Measurements from ENCODE around the gene JMJD7. TPM values are rescaled to one million over a fixed set of nuclear protein-coding genes. Genes with fewer than 3 reads are reported as not detected.
"Not testable (repeated sequence)": the region's sequence is repeated elsewhere in the genome, so short reads cannot be mapped to it uniquely, and the experiment has no call there.

JMJD7 gene
- total RNA-seq, 2 experiments from 2014 or later: 18.2 to 22.4 TPM

DNA sequence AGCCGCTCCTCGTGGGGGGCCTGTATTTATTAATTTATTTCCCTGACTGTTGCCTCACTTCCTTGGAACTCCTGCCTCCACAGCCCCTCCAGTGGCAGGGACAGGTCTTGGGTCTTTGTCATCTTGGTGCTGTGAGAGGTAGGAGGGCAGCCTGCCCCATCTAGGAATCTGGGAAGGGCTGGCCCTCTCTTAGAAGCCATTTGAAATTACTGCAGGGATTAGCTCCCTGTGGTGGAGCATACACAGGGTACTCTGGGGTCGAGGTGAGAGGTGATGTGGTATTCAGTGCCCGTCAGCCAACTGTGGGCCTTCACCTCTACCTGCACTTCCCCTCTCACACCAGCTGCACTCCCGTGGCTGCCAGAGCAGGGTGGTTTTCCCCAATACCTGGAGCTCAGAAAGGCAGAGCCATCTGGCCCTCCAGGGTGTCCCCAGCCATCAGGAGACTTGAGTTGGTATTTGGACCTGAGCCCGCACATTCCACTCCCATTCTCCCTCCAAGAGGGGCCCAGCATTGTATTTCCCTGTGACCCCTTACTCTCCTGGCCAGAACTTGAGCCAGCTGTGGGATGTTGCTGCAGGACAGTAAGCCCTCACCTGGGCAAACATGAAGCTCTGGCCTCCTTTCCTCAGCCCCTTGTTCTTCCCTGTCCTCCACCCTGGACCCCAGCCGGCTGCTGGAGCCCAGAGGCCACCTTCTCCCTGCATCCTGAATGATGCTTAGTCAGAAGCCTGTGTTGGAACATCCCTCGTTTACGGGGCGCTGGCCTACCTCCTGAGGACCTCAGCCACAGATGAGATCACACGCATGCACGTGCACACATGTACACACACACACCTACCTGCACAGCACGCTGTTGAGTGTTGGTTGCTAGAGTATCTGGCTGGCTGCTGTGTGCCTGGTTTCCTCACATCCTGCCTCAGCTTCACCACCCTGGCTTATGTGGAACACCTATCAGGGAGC is 2.0 kb upstream of the JMJD7 start:
- peaks cover 3% of the 10 kb centered on the region for H3K27me3 Mint-ChIP-seq
- peak overlapping the region; percentile 59 for H3K4me3 Mint-ChIP-seq
- DNase-seq: no peak
- CTCF ChIA-PET: interaction anchor here (2.6 to 4.1 kb wide), 2 partner anchors 15 to 52 kb away, joined by 12 to 31 read pairs; partner anchors contain the start of gene MAPKBP1
- POLR2A ChIA-PET: interaction anchor here (0.9 to 2.8 kb wide), 5 partner anchors 14 to 70 kb away, joined by 3 to 8 read pairs (median 3); partner anchors contain the start of gene MAPKBP1
- H3K4me1 Mint-ChIP-seq: peaks cover 25% of the 10 kb centered on the region
- H3K27ac Mint-ChIP-seq: no peak overlapping the region
- H3K9me3 Mint-ChIP-seq: no peaks in the 10 kb centered on the region
- peaks cover 22% of the 10 kb centered on the region for H3K36me3 Mint-ChIP-seq (ENCODE audit: low read depth)

- H3K4me1 Mint-ChIP-seq: peaks cover 40% of the 10 kb centered on the region
- H3K27me3 Mint-ChIP-seq: peaks cover 3% of the 10 kb centered on the region
- POLR2A ChIA-PET: interaction anchor here (1.1 to 2.8 kb wide), 4 partner anchors 16 to 53 kb away, joined by 3 to 8 read pairs (median 4); partner anchors contain the start of gene MAPKBP1
- H3K36me3 Mint-ChIP-seq (ENCODE audit: low read depth): peaks cover 28% of the 10 kb centered on the region
- CTCF ChIA-PET: interaction anchor here (0.6 to 4.1 kb wide), 7 partner anchors 16 to 428 kb away, joined by 3 to 31 read pairs (median 4); partner anchors contain the start of gene MAPKBP1
- DNase-seq: no peak
- no peaks in the 10 kb centered on the region for H3K9me3 Mint-ChIP-seq
- H3K27ac Mint-ChIP-seq: no peak overlapping the region
- peak overlapping the region; percentile 76 for H3K4me3 Mint-ChIP-seq
These were observed 507 bp upstream of the JMJD7 start for GRCh38 chr15:41827290-41827879.

GRCh38 chr15:41828807-41829141 is 882 bp downstream of the JMJD7 start:
- Mint-ChIP-seq H3K9me3 (no peaks in the 10 kb centered on the region), H3K27ac (no peak overlapping the region), H3K36me3 (ENCODE audit: low read depth) (peaks cover 31% of the 10 kb centered on the region), H3K4me1 (peaks cover 49% of the 10 kb centered on the region), H3K27me3 (peaks cover 3% of the 10 kb centered on the region), H3K4me3 (peak overlapping the region; percentile 76)
- DNase-seq: no peak
- CTCF ChIA-PET: interaction anchor here (1.5 to 4.1 kb wide), 2 partner anchors 55 to 76 kb away, joined by 3 to 31 read pairs; partner anchors contain the start of gene MAPKBP1
- POLR2A ChIA-PET: interaction anchor here (1.6 kb wide), 1 partner anchor 48 kb away, joined by 3 read pairs; no protein-coding TSS in a partner anchor

DNA sequence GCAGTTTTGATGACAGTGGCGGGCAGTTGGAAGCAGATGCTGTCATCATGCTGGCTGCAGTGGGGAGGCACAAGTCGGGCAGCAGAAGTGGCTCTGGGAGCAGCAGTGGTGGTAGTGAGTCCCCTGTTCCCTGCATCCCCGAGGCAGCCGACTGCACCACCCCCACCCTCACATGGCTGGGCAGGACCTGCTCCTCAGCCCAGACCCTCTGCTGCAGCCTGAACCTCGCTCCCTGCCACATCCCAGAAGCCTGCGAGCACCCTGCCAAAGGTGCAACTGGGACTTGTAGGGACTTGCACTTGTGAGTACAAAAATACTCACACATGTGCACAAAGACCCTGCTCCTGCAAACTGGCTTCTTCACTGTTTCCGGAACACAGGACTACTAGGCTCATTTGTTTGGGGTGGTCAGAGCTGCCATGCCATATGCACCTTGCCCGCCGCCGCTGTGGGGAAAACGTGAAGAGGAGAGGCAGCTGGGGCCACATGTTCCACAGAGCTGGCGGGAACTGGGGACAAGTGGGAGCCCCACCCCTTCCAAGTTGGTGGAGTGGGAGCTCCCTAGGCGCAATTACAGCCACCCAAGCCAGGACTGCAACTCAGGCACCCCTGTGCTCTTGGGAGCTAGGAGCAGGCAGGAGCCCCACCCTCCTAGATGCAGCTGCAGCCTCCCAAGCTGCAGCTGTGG is 2.2 kb downstream of the JMJD7 start:
- CTCF ChIA-PET: interaction anchor here (1.8 to 2.8 kb wide), 3 partner anchors 56 to 107 kb away, joined by 6 to 46 read pairs (median 7); partner anchors contain the start of gene MAPKBP1
- DNase-seq: no peak
- Mint-ChIP-seq H3K27ac (no peak overlapping the region), H3K4me1 (peaks cover 50% of the 10 kb centered on the region), H3K4me3 (no peak overlapping the region), H3K36me3 (ENCODE audit: low read depth) (peaks cover 22% of the 10 kb centered on the region), H3K27me3 (peaks cover 3% of the 10 kb centered on the region), H3K9me3 (no peaks in the 10 kb centered on the region)
- POLR2A ChIA-PET: interaction anchor here (2.0 to 3.3 kb wide), 4 partner anchors 19 to 65 kb away, joined by 4 to 15 read pairs (median 9); no protein-coding TSS in a partner anchor

- ChIA-PET POLR2A (interaction anchor here (1.1 to 3.3 kb wide), 10 partner anchors 11 to 105 kb away, joined by 3 to 15 read pairs (median 4); partner anchors contain the start of gene MAPKBP1), CTCF (interaction anchor here (1.0 to 2.8 kb wide), 5 partner anchors 20 to 106 kb away, joined by 3 to 46 read pairs (median 7); partner anchors contain the start of gene MAPKBP1)
- peak overlapping the region; percentile 73 for H3K27ac Mint-ChIP-seq
- peak; percentile 86 for DNase-seq
- H3K27me3 Mint-ChIP-seq, H3K9me3 Mint-ChIP-seq: not testable (repeated sequence)
- H3K4me1 Mint-ChIP-seq: peaks cover 49% of the 10 kb centered on the region
- peak overlapping the region; percentile 21 for H3K4me3 Mint-ChIP-seq
- peaks cover 20% of the 10 kb centered on the region for H3K36me3 Mint-ChIP-seq (ENCODE audit: low read depth)
These were observed 3.4 kb downstream of the JMJD7 start for GRCh38 chr15:41831291-41831690.

DNA sequence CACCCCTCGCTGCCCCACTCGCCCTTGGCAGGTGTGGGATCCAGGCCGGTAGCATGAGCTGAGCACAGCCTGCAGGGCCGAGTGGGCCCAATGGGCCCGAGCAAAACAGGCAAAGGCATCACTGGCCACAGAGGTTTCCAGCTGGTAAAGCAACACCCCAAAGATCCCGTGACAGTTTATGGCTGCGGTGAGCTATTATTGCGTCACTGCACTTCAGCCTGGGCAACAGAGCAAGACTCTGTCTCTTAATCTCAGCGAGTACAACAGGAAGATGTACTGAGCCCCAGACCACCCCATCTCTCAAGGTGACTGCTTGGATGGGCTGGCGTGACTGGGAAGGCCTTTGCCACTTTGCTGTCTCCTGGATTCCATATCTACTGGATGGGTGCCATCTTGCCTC is 4.3 kb downstream of the JMJD7 start:
- Mint-ChIP-seq H3K36me3 (ENCODE audit: low read depth) (peaks cover 21% of the 10 kb centered on the region), H3K4me1 (peaks cover 45% of the 10 kb centered on the region), H3K4me3 (no peak overlapping the region), H3K9me3 (no peaks in the 10 kb centered on the region), H3K27me3 (peaks cover 3% of the 10 kb centered on the region), H3K27ac (no peak overlapping the region)
- no peak for DNase-seq
- ChIA-PET CTCF (interaction anchor here (1.0 to 2.8 kb wide), 3 partner anchors 21 to 58 kb away, joined by 3 to 46 read pairs (median 10); partner anchors contain the start of gene MAPKBP1), POLR2A (interaction anchor here (1.1 to 3.3 kb wide), 8 partner anchors 10 to 104 kb away, joined by 3 to 15 read pairs (median 4); partner anchors contain the start of gene MAPKBP1)

GRCh38 chr15:41832875-41833274 is 5.0 kb downstream of the JMJD7 start:
- Mint-ChIP-seq H3K4me1 (peaks cover 42% of the 10 kb centered on the region), H3K27me3 (peaks cover 3% of the 10 kb centered on the region), H3K36me3 (ENCODE audit: low read depth) (peaks cover 23% of the 10 kb centered on the region), H3K27ac (no peak overlapping the region), H3K4me3 (no peak overlapping the region), H3K9me3 (no peaks in the 10 kb centered on the region)
- no peak for DNase-seq
- ChIA-PET POLR2A (interaction anchor here (1.1 to 3.3 kb wide), 3 partner anchors 12 to 38 kb away, joined by 4 to 15 read pairs (median 4); no protein-coding TSS in a partner anchor), CTCF (interaction anchor here (1.8 kb wide), 1 partner anchor 21 kb away, joined by 10 read pairs; no protein-coding TSS in a partner anchor)

DNA sequence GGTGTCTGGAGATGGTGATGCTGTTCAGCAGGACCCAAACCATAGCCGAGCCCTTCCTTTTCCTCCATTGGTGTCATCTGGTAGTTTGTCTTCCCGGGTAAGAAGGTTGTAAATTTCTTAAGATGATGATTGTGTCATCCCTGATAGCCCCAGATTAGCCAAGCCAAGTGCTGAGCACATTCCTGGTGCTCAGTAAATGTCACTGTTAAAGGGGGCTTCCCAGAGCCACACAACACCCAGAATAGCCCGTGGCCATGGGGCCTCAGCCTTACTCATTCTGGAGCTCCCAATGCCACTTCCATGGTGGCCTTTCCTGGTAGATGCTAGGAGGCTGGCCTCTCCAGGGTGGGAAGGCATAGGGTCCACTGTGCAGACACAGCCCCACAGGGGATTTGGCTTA is 6.2 kb downstream of the JMJD7 start:
- H3K4me1 Mint-ChIP-seq: peaks cover 35% of the 10 kb centered on the region
- DNase-seq: no peak

GRCh38 chr15:41836073-41836472 is 8.2 kb downstream of the JMJD7 start:
- Mint-ChIP-seq H3K4me3 (no peak overlapping the region), H3K4me1 (peaks cover 22% of the 10 kb centered on the region), H3K36me3 (ENCODE audit: low read depth) (peaks cover 21% of the 10 kb centered on the region), H3K9me3 (no peaks in the 10 kb centered on the region), H3K27ac (no peak overlapping the region), H3K27me3 (no peaks in the 10 kb centered on the region)
- POLR2A ChIA-PET: no interaction called here
- no peak for DNase-seq
- CTCF ChIA-PET: no interaction called here

More for the DNA sequence above, 6.2 kb downstream of the JMJD7 start:
- H3K27ac Mint-ChIP-seq: no peak overlapping the region
- H3K36me3 Mint-ChIP-seq (ENCODE audit: low read depth): peaks cover 21% of the 10 kb centered on the region
- H3K27me3 Mint-ChIP-seq: no peaks in the 10 kb centered on the region
- CTCF ChIA-PET: interaction anchor here (0.6 to 1.3 kb wide), 2 partner anchors 61 to 97 kb away, joined by 3 to 4 read pairs; no protein-coding TSS in a partner anchor
- no peaks in the 10 kb centered on the region for H3K9me3 Mint-ChIP-seq
- POLR2A ChIA-PET: interaction anchor here (1.5 kb wide), 1 partner anchor 37 kb away, joined by 4 read pairs; no protein-coding TSS in a partner anchor
- H3K4me3 Mint-ChIP-seq: no peak overlapping the region

DNA sequence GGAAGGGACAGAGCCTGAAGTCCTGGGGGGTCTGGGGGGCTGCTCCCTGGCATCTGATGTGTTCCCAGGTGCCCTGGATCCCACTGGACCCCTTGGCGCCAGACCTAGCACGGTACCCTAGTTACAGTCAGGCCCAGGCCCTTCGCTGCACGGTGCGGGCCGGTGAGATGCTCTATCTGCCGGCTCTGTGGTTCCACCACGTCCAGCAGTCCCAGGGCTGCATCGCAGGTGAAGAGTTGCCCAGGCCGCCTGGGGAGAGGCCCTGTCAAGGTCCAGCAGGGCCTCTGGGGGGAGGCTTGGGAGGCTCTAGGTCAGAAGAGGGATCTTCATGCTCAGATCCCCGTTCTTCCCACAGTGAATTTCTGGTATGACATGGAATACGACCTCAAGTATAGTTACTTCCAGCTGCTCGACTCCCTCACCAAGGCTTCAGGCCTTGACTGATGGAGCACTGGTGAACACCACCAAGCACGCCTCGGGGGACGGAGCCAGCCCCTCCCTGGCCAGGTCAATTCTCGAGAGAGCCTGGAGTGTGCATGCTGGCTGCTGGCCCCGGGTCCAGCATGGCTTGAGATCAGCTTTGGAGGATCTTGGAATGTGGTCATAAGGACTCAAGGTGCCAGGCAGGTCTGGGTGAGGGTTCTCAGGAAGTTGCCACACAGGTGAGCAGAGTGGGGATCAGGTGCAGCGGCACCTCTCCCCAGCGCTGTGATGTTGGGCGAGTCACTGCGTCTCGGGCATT is 9.0 kb downstream of the JMJD7 start:
- H3K9me3 Mint-ChIP-seq: no peaks in the 10 kb centered on the region
- peaks cover 14% of the 10 kb centered on the region for H3K4me1 Mint-ChIP-seq
- ChIA-PET POLR2A (interaction anchor here (1.1 kb wide), 1 partner anchor 34 kb away, joined by 3 read pairs; no protein-coding TSS in a partner anchor), CTCF (interaction anchor here (1.2 kb wide), 1 partner anchor 45 kb away, joined by 3 read pairs; no protein-coding TSS in a partner anchor)
- H3K4me3 Mint-ChIP-seq: no peak overlapping the region
- H3K27me3 Mint-ChIP-seq: no peaks in the 10 kb centered on the region
- no peak overlapping the region for H3K27ac Mint-ChIP-seq
- DNase-seq: no peak
- H3K36me3 Mint-ChIP-seq (ENCODE audit: low read depth): peaks cover 14% of the 10 kb centered on the region

- Mint-ChIP-seq H3K27ac (no peak within 1 kb of the TSS), H3K27me3 (no peaks in the 10 kb centered on the region), H3K4me1 (peaks cover 1% of the 10 kb centered on the region), H3K4me3 (no peak within 1 kb of the TSS), H3K9me3 (no peaks in the 10 kb centered on the region), H3K36me3 (ENCODE audit: low read depth) (peaks cover 5% of the 10 kb centered on the region)
- no peak for DNase-seq
- POLR2A ChIA-PET: no interaction called here
- CTCF ChIA-PET: interaction anchor here (1.2 to 1.3 kb wide), 2 partner anchors 43 to 65 kb away, joined by 3 read pairs; no protein-coding TSS in a partner anchor
These were observed 10.6 kb downstream of the JMJD7 start, which contains the start of gene PLA2G4B for GRCh38 chr15:41838400-41838897. TSS of gene PLA2G4B (plus strand) at chr15:41838847. CDS start at chr15:41838914, 67 bp downstream.

All from activated CD4-positive, alpha-beta memory T cell treated with anti-CD3 and anti-CD28 coated beads, Interleukin-2, amount 10 ng/mL, durations not matched to agents 7 days and 5 days (primary cell).